Measurements from ENCODE around the gene KLC4.

KLC4 gene

GRCh38 chr6:43059168-43060033 lies at the start of gene KLC4, which contains the start of gene MRPL2:
KLC4 (plus strand) TSS chr6:43059631; CDS start chr6:43061336, 1,705 bp downstream.
MRPL2 (minus strand) TSS chr6:43059434; CDS start chr6:43059381, 53 bp downstream.
- Histone ChIP-seq H3K9me3 (ENCODE audit: insufficient read depth, low read length, severe bottlenecking) (no peaks in the 10 kb centered on the region), H3K36me3 (ENCODE audit: insufficient read depth, low read length) (peaks cover 22% of the 10 kb centered on the region)

GRCh38 chr6:43011207-43011606 lies 48.2 kb upstream of the KLC4 start:
- Histone ChIP-seq H2AFZ (ENCODE audit: low read depth, low read length) (no peak overlapping the region), H3K4me2 (ENCODE audit: insufficient read depth, low read length) (peak overlapping the region; percentile 31; the same call in 1 of the 2 replicates), H3K4me3 (ENCODE audit: low read depth in 1 of 2, low read length in 2 of 2) (no peak overlapping the region), H3K9me3 (ENCODE audit: insufficient read depth, low read length, severe bottlenecking) (no peaks in the 10 kb centered on the region), H3K27ac (ENCODE audit: low read length) (no peak overlapping the region), H3K27me3 (ENCODE audit: insufficient read depth, low read length, poor library complexity) (no peaks in the 10 kb centered on the region), H3K79me2 (ENCODE audit: insufficient read depth, low read length) (peaks cover 55% of the 10 kb centered on the region), H3K4me1 (ENCODE audit: insufficient read depth, low read length) (peaks cover 42% of the 10 kb centered on the region), H4K20me1 (ENCODE audit: insufficient read depth, low read length) (peaks cover 11% of the 10 kb centered on the region; the same call in 1 of the 2 replicates), H3K9ac (ENCODE audit: low read depth, low read length) (no peak overlapping the region), H3K36me3 (ENCODE audit: insufficient read depth, low read length) (peaks cover 72% of the 10 kb centered on the region)
- ATAC-seq (ENCODE audit: insufficient read depth, low read depth) = no peak
- TF ChIP-seq CTCF (IDR thresholded peaks at IDR 0.05; ENCODE audit: borderline replicate concordance, extremely low read depth, low read length, poor library complexity, severe bottlenecking) = peak; percentile 10
- no peak for TF ChIP-seq EZH2 (IDR thresholded peaks at IDR 0.05; ENCODE audit: borderline replicate concordance, low read depth, low read length, severe bottlenecking)
- no peak for DNase-seq

More at GRCh38 chr6:43059168-43060033, at the start of gene KLC4, which contains the start of gene MRPL2:
- peaks cover 34% of the 10 kb centered on the region for H3K4me1 ChIP-seq (ENCODE audit: insufficient read depth, low read length)
- H4K20me1 ChIP-seq (ENCODE audit: insufficient read depth, low read length) = 0 out of 2 replicates have a peak, but pooled peaks cover 2% of the 10 kb centered on the region
- ATAC-seq (ENCODE audit: insufficient read depth, low read depth) (peak; percentile 97), DNase-seq (peak; percentile 98)
- peak within 1 kb of the TSS; percentile 56 to 78 for H3K4me3 ChIP-seq (ENCODE audit: low read depth in 1 of 2, low read length in 2 of 2)
- peak within 1 kb of the TSS; percentile 86 for H3K27ac ChIP-seq (ENCODE audit: low read length)
- no peaks in the 10 kb centered on the region for H3K27me3 ChIP-seq (ENCODE audit: insufficient read depth, low read length, poor library complexity)
- H2AFZ ChIP-seq (ENCODE audit: low read depth, low read length) = peak within 1 kb of the TSS; percentile 85
- peak within 1 kb of the TSS; percentile 95 for H3K4me2 ChIP-seq (ENCODE audit: insufficient read depth, low read length)
- peak within 1 kb of the TSS; percentile 65 for H3K9ac ChIP-seq (ENCODE audit: low read depth, low read length)
- no peak for TF ChIP-seq EZH2 (IDR thresholded peaks at IDR 0.05; ENCODE audit: borderline replicate concordance, low read depth, low read length, severe bottlenecking)
- TF ChIP-seq CTCF (IDR thresholded peaks at IDR 0.05; ENCODE audit: borderline replicate concordance, extremely low read depth, low read length, poor library complexity, severe bottlenecking) = no peak
- H3K79me2 ChIP-seq (ENCODE audit: insufficient read depth, low read length) = peaks cover 29% of the 10 kb centered on the region

GRCh38 chr6:43012364-43012763 lies 47.1 kb upstream of the KLC4 start:
- H3K4me3 ChIP-seq (ENCODE audit: low read depth in 1 of 2, low read length in 2 of 2) = peak overlapping the region; percentile 91 to 94; a peak in 3 of 4 replicates
- H3K9ac ChIP-seq (ENCODE audit: low read depth, low read length) = peak overlapping the region; percentile 90

More at GRCh38 chr6:43012364-43012763, 47.1 kb upstream of the KLC4 start:
- no peak overlapping the region for H2AFZ ChIP-seq (ENCODE audit: low read depth, low read length)
- peaks cover 22% of the 10 kb centered on the region; the same call in 1 of the 2 replicates for H4K20me1 ChIP-seq (ENCODE audit: insufficient read depth, low read length)
- peaks cover 54% of the 10 kb centered on the region for H3K4me1 ChIP-seq (ENCODE audit: insufficient read depth, low read length)
- H3K27ac ChIP-seq (ENCODE audit: low read length) = peak overlapping the region; percentile 86
- ATAC-seq (ENCODE audit: insufficient read depth, low read depth) = no peak
- H3K36me3 ChIP-seq (ENCODE audit: insufficient read depth, low read length) = peaks cover 72% of the 10 kb centered on the region
- peak overlapping the region; percentile 99 for H3K4me2 ChIP-seq (ENCODE audit: insufficient read depth, low read length)
- no peak for DNase-seq
- peaks cover 65% of the 10 kb centered on the region for H3K79me2 ChIP-seq (ENCODE audit: insufficient read depth, low read length)
- no peaks in the 10 kb centered on the region for H3K27me3 ChIP-seq (ENCODE audit: insufficient read depth, low read length, poor library complexity)
- TF ChIP-seq CTCF (IDR thresholded peaks at IDR 0.05; ENCODE audit: borderline replicate concordance, extremely low read depth, low read length, poor library complexity, severe bottlenecking) = no peak
- no peak for TF ChIP-seq EZH2 (IDR thresholded peaks at IDR 0.05; ENCODE audit: borderline replicate concordance, low read depth, low read length, severe bottlenecking)
- H3K9me3 ChIP-seq (ENCODE audit: insufficient read depth, low read length, severe bottlenecking) = no peaks in the 10 kb centered on the region
